Superior temporal gyrus (tissue), 1 donor: Measurements from ENCODE around the gene TBXAS1.
A peak's percentile ranks its signal among the peaks of the same experiment; 100 is the strongest.
"Not testable (repeated sequence)": the region's sequence is repeated elsewhere in the genome, so short reads cannot be mapped to it uniquely, and the experiment has no call there.

Experiments
- DNase-seq: peaks from one replicate; pipeline ENCODE4 v3.0.0-alpha.2; 2016; ENCODE audit errors: extremely low spot score

Gene TBXAS1

GRCh38 chr7:139914306-139915267 lies 85.5 kb downstream of the TBXAS1 start:
- DNase-seq = no peak

- DNase-seq = no peak
Measured at GRCh38 chr7:139915268-139915863, 86.3 kb downstream of the TBXAS1 start.

- peak; percentile 51 for DNase-seq
Measured at GRCh38 chr7:139915864-139916716, 87.0 kb downstream of the TBXAS1 start.

GRCh38 chr7:139916717-139917395 lies 87.8 kb downstream of the TBXAS1 start:
- DNase-seq = no peak

GRCh38 chr7:139917851-139918250 lies 88.8 kb downstream of the TBXAS1 start:
- no peak for DNase-seq

GRCh38 chr7:139918480-139918879 lies 89.4 kb downstream of the TBXAS1 start:
- DNase-seq = no peak

- DNase-seq = no peak
Measured at GRCh38 chr7:139923090-139923489, 94.0 kb downstream of the TBXAS1 start.

GRCh38 chr7:139924461-139924860 lies 95.4 kb downstream of the TBXAS1 start:
- no peak for DNase-seq

GRCh38 chr7:139929221-139929620 lies 100.2 kb downstream of the TBXAS1 start:
- DNase-seq = not testable (repeated sequence)

GRCh38 chr7:139930286-139930965 lies 101.4 kb downstream of the TBXAS1 start:
- no peak for DNase-seq

GRCh38 chr7:139931190-139931934 lies 102.3 kb downstream of the TBXAS1 start:
- no peak for DNase-seq

- DNase-seq = no peak
Measured at GRCh38 chr7:139932531-139932930, 103.5 kb downstream of the TBXAS1 start.

- DNase-seq = no peak
Measured at GRCh38 chr7:139936760-139937310, 107.8 kb downstream of the TBXAS1 start.

- DNase-seq = no peak
Measured at GRCh38 chr7:139937715-139938114, 108.7 kb downstream of the TBXAS1 start.

- DNase-seq = no peak
Measured at GRCh38 chr7:139940866-139941265, 111.8 kb downstream of the TBXAS1 start.

GRCh38 chr7:139941421-139941820 lies 112.4 kb downstream of the TBXAS1 start:
- DNase-seq = no peak

GRCh38 chr7:139941866-139942265 lies 112.8 kb downstream of the TBXAS1 start:
- no peak for DNase-seq

- DNase-seq = no peak
Measured at GRCh38 chr7:139942636-139943035, 113.6 kb downstream of the TBXAS1 start.

- DNase-seq = no peak
Measured at GRCh38 chr7:139943401-139943800, 114.3 kb downstream of the TBXAS1 start.

GRCh38 chr7:139944248-139944647 lies 115.2 kb downstream of the TBXAS1 start:
- DNase-seq = no peak
